Spleen (tissue), 7 donors: Measurements from ENCODE around the gene WIPF2.

Experiments
- POLR2A ChIP-seq, 3 donors: fragments of 450-650 bp; IDR thresholded peaks; one replicate each; pipeline ENCODE4 v1.5.1; 2017; ENCODE audit warnings: antibody characterized with exemption in 3 of 3, mild to moderate bottlenecking in 1 of 3
- TF ChIP-seq, protein P1 (sequence below), 11 experiments: fragments of 200-600 bp in 7 of 11; fragments of 450-650 bp in 4 of 11; sonication (generic) in 4 of 11; IDR thresholded peaks in 8 of 11; conservative IDR thresholded peaks in 3 of 11; 1 replicate in 7 of 11; 2 replicates in 4 of 11; pipeline versions ENCODE4 v1.4.0 to v1.8.0; 2016 to 2021; ENCODE audit warnings: antibody characterized with exemption in 11 of 11, inconsistent platforms in 4 of 11, mild to moderate bottlenecking in 1 of 11
- donor health status: DM: no; HTN: no; CAD: no; lungs with moderate emphysema.
- donor health status: DM: no; HTN: no; CAD: no.
- donor health status: DM: no; HTN: no; CAD: no.

DNA sequence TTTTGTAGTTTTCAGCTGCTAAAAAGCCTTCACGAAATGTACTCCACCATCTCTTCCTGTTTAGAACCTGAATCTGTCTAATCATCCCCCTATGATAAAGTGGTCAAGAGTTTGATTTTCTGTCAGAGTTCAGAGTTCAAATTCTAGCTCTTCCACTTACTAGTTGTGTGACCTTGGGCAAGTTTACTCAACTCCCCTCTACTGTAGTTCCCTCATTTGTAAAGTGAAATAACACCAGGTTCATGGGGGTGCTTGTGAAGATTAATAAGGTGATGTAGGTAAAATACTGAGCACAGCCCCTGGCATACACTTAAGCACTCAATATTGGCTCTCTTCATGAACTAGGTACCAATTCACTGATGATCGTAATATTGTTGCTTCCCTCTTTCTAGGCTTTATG lies 67.4 kb downstream of the WIPF2 start:
- TF ChIP-seq, protein P1, sequence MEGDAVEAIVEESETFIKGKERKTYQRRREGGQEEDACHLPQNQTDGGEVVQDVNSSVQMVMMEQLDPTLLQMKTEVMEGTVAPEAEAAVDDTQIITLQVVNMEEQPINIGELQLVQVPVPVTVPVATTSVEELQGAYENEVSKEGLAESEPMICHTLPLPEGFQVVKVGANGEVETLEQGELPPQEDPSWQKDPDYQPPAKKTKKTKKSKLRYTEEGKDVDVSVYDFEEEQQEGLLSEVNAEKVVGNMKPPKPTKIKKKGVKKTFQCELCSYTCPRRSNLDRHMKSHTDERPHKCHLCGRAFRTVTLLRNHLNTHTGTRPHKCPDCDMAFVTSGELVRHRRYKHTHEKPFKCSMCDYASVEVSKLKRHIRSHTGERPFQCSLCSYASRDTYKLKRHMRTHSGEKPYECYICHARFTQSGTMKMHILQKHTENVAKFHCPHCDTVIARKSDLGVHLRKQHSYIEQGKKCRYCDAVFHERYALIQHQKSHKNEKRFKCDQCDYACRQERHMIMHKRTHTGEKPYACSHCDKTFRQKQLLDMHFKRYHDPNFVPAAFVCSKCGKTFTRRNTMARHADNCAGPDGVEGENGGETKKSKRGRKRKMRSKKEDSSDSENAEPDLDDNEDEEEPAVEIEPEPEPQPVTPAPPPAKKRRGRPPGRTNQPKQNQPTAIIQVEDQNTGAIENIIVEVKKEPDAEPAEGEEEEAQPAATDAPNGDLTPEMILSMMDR (IDR thresholded peaks at IDR 0.05 in 8 of 11, conservative IDR thresholded peaks at IDR 0.05 in 3 of 11): no peak
- no peak for TF ChIP-seq POLR2A (IDR thresholded peaks at IDR 0.05)
